Keratinocyte (primary cell): Measurements from ENCODE around the gene MRPS18B. TPM values are rescaled to one million over a fixed set of nuclear protein-coding genes. Genes with fewer than 3 reads are reported as not detected.

Experiments used
- DNase-seq: peaks from one replicate; pipeline ENCODE4 v3.0.0-alpha.2; 2011; ENCODE audit warnings: low read depth, missing footprints, low spot score
- FAIRE-seq: peaks from 2 replicates; lab custom pipeline; 2011; peaks lifted over from hg19 to GRCh38; lab: Jason Lieb, UNC
- H2AFZ ChIP-seq: 2 replicates; pipeline ENCODE4 v1.6.0; 2012; ENCODE audit warnings: low read length, control low read depth, inconsistent platforms; ENCODE audit not compliant: control insufficient read depth
- H3K27ac ChIP-seq: 2 replicates; pipeline ENCODE4 v1.5.1; 2011; ENCODE audit warnings: low read length; ENCODE audit not compliant: control insufficient read depth, insufficient read depth
- H3K27me3 ChIP-seq: 3 replicates; pipeline ENCODE4 v1.6.0; 2011; ENCODE audit warnings: low read length; ENCODE audit not compliant: control insufficient read depth, insufficient read depth; ENCODE audit errors: extremely low read depth
- H3K36me3 ChIP-seq, 2 experiments: 2 replicates in 1 of 2; 3 replicates in 1 of 2; pipeline ENCODE4 v1.5.1; 2011; ENCODE audit warnings: low read length in 2 of 2, mild to moderate bottlenecking in 1 of 2; ENCODE audit not compliant: control insufficient read depth in 2 of 2, insufficient read depth in 2 of 2; ENCODE audit errors: extremely low read depth in 1 of 2
- H3K4me1 ChIP-seq: 3 replicates; pipeline ENCODE4 v1.5.1; 2011; ENCODE audit warnings: low read length; ENCODE audit not compliant: control insufficient read depth, insufficient read depth; ENCODE audit errors: extremely low read depth
- H3K4me2 ChIP-seq: 3 replicates; pipeline ENCODE4 v1.6.0; 2011; ENCODE audit warnings: low read depth, low read length; ENCODE audit not compliant: control insufficient read depth, insufficient read depth; ENCODE audit errors: extremely low read depth
- H3K4me3 ChIP-seq, 3 experiments: fragments of 200-600 bp in 1 of 3; sonication (generic) in 1 of 3; 2 replicates in 2 of 3; 3 replicates in 1 of 3; pipeline ENCODE4 v1.5.1; 2011 to 2016; ENCODE audit warnings: low read length in 3 of 3, mild to moderate bottlenecking in 3 of 3, control low read depth in 2 of 3, inconsistent platforms in 1 of 3, low read depth in 1 of 3, mixed read lengths in 1 of 3, mixed run types in 1 of 3, moderate library complexity in 1 of 3; ENCODE audit not compliant: control insufficient read depth in 2 of 3, insufficient read depth in 2 of 3; ENCODE audit errors: extremely low read depth in 1 of 3
- H3K79me2 ChIP-seq: 2 replicates; pipeline ENCODE4 v1.6.0; 2012; ENCODE audit warnings: low read length; ENCODE audit not compliant: control insufficient read depth, insufficient read depth
- H3K9ac ChIP-seq: 3 replicates; pipeline ENCODE4 v1.6.0; 2011; ENCODE audit warnings: low read length; ENCODE audit not compliant: control insufficient read depth, insufficient read depth; ENCODE audit errors: extremely low read depth
- H3K9me1 ChIP-seq: 3 replicates; pipeline ENCODE4 v1.6.0; 2011; ENCODE audit warnings: low read length; ENCODE audit not compliant: control insufficient read depth, insufficient read depth; ENCODE audit errors: extremely low read depth
- H3K9me3 ChIP-seq: 2 replicates; pipeline ENCODE4 v1.5.1; 2012; ENCODE audit warnings: low read depth, low read length; ENCODE audit not compliant: control insufficient read depth
- H4K20me1 ChIP-seq: 3 replicates; pipeline ENCODE4 v1.6.0; 2011; ENCODE audit warnings: low read length; ENCODE audit not compliant: control insufficient read depth, insufficient read depth; ENCODE audit errors: extremely low read depth
- CTCF ChIP-seq, 3 experiments: IDR thresholded peaks in 1 of 3; conservative IDR thresholded peaks in 1 of 3; optimal IDR thresholded peaks in 1 of 3; 2 replicates in 2 of 3; 3 replicates in 1 of 3; pipeline versions ENCODE3 to v1.5.1; 2011; ENCODE audit warnings: low read length in 3 of 3, mild to moderate bottlenecking in 3 of 3, moderate library complexity in 2 of 3, control low read depth in 1 of 3, inconsistent platforms in 1 of 3; ENCODE audit not compliant: insufficient read depth in 2 of 3; ENCODE audit errors: extremely low read depth in 1 of 3
- EZH2 ChIP-seq: IDR thresholded peaks from one replicate; pipeline ENCODE4 v1.6.1; 2012; ENCODE audit warnings: inconsistent platforms, mild to moderate bottlenecking, low read length, moderate library complexity
- dilution Hi-C: fragments of 300-500 bp; cut with MboI; formaldehyde crosslinking; loops from one replicate; pipeline ENCODE4 v1.7.0; 2020; ENCODE audit warnings: low sequenced_read_pairs; ENCODE audit not compliant: extremely low pct_ligation_motif_present
- polyA plus RNA-seq, 5 experiments: library from polyadenylated mRNA; depleted of rRNA in 3 of 5; stranded (reverse) in 3 of 5; stranded (forward) in 1 of 5; unstranded in 1 of 5; fragments of >200 nt; gene quantifications; 1 replicate in 1 of 5; 2 replicates in 3 of 5; 3 replicates in 1 of 5; pipeline versions ENCODE4 v1.2.1 to v1.2.3, GENCODE V29; 2011 to 2012; ENCODE audit warnings: missing spikeins in 2 of 5, low read depth in 1 of 5, low replicate concordance in 1 of 5

Gene MRPS18B
- polyA plus RNA-seq, 1 donor (not counting 4 experiments of a cell fraction or from before 2014, with no cell fraction given) = 55.0 TPM

- TF ChIP-seq EZH2 (no peak), CTCF (optimal IDR thresholded peaks at IDR 0.05 in 1 of 3, IDR thresholded peaks at IDR 0.05 in 1 of 3, conservative IDR thresholded peaks at IDR 0.05 in 1 of 3; ENCODE audit: extremely low read depth in 1 of 3, insufficient read depth in 2 of 3, low read length in 3 of 3) (no peak)
- H3K4me3 ChIP-seq = no peak overlapping the region
- peaks cover 11% of the 10 kb centered on the region for H3K4me1 ChIP-seq
- dilution Hi-C loops = no loop called here
- H3K4me2 ChIP-seq = no peak overlapping the region
- H3K9ac ChIP-seq = no peak overlapping the region
- no peaks in the 10 kb centered on the region for H3K9me1 ChIP-seq
- H4K20me1 ChIP-seq = no peaks in the 10 kb centered on the region
- DNase-seq (no peak), FAIRE-seq (no peak)
- H3K36me3 ChIP-seq = peaks cover 23 to 31% of the 10 kb centered on the region in 2 experiments
- no peak overlapping the region for H3K27ac ChIP-seq
- no peaks in the 10 kb centered on the region for H3K9me3 ChIP-seq
- no peak overlapping the region for H2AFZ ChIP-seq
- no peaks in the 10 kb centered on the region for H3K27me3 ChIP-seq
- H3K79me2 ChIP-seq = peaks cover 21% of the 10 kb centered on the region
Measured at GRCh38 chr6:30651143-30651542, 33.5 kb downstream of the MRPS18B start.

- no peak overlapping the region for H2AFZ ChIP-seq
- no peaks in the 10 kb centered on the region for H3K9me3 ChIP-seq
- DNase-seq (no peak), FAIRE-seq (no peak)
- no peaks in the 10 kb centered on the region for H3K4me1 ChIP-seq
- H3K4me3 ChIP-seq = no peak overlapping the region
- H3K36me3 ChIP-seq = peaks cover 47 to 58% of the 10 kb centered on the region in 2 experiments
- TF ChIP-seq CTCF (optimal IDR thresholded peaks at IDR 0.05 in 1 of 3, IDR thresholded peaks at IDR 0.05 in 1 of 3, conservative IDR thresholded peaks at IDR 0.05 in 1 of 3; ENCODE audit: extremely low read depth in 1 of 3, insufficient read depth in 2 of 3, low read length in 3 of 3) (no peak), EZH2 (no peak)
- H4K20me1 ChIP-seq = no peaks in the 10 kb centered on the region
- H3K27me3 ChIP-seq = no peaks in the 10 kb centered on the region
- no peak overlapping the region for H3K9ac ChIP-seq
- H3K79me2 ChIP-seq = no peaks in the 10 kb centered on the region
- dilution Hi-C loops = no loop called here
- H3K27ac ChIP-seq = no peak overlapping the region
- H3K4me2 ChIP-seq = no peak overlapping the region
- H3K9me1 ChIP-seq = no peaks in the 10 kb centered on the region
Measured at GRCh38 chr6:30654798-30655742, 37.4 kb downstream of the MRPS18B start.
